OCI-LY3 (cell line): ENCODE data around the gene BCL2L13.

ENCODE experiments used
- EZH2phosphoT487 ChIP-seq: fragments of 200-600 bp; shearing (Covaris generic); IDR thresholded peaks from 2 replicates; pipeline ENCODE4 v1.6.1; 2018; ENCODE audit warnings: antibody characterized with exemption, mixed run types, low read depth
- TF ChIP-seq, protein P1 (sequence below): fragments of 200-600, 300-600 bp; sonication (generic); IDR thresholded peaks from 2 replicates; pipeline ENCODE4 v1.5.1; 2014; ENCODE audit warnings: antibody characterized with exemption, low read length, low read depth

DNA sequence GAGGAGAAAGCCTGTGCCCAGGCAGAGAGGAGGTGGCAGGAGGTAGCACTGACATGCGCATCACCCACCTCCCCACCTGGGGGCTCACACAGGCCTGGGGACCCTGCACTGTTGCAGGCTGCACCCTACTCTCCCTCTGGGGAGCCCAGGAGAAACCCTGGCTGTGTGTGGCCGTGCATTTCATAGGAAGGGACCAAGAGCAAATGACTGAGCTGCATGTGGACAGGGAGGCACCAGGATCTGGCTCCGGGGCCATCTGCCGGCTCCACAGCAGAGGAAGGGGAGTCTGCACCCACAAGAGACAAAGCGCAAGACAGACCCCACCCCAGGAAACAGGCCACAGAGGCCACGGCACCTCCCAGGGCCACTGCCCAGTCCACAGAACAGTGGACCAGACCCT, 113.0 kb downstream of the BCL2L13 start:
- TF ChIP-seq, protein P1, sequence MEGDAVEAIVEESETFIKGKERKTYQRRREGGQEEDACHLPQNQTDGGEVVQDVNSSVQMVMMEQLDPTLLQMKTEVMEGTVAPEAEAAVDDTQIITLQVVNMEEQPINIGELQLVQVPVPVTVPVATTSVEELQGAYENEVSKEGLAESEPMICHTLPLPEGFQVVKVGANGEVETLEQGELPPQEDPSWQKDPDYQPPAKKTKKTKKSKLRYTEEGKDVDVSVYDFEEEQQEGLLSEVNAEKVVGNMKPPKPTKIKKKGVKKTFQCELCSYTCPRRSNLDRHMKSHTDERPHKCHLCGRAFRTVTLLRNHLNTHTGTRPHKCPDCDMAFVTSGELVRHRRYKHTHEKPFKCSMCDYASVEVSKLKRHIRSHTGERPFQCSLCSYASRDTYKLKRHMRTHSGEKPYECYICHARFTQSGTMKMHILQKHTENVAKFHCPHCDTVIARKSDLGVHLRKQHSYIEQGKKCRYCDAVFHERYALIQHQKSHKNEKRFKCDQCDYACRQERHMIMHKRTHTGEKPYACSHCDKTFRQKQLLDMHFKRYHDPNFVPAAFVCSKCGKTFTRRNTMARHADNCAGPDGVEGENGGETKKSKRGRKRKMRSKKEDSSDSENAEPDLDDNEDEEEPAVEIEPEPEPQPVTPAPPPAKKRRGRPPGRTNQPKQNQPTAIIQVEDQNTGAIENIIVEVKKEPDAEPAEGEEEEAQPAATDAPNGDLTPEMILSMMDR = no peak
- no peak for TF ChIP-seq EZH2phosphoT487
